Measurements from ENCODE around the gene ATP2A3. TPM values are rescaled to one million over a fixed set of nuclear protein-coding genes. Genes with fewer than 3 reads are reported as not detected.

Gene ATP2A3
- total and polyA plus RNA-seq, 4 donors, result 16.6 to 64.6 (median 25.5) TPM

GRCh38 chr17:3990386-3991127, 26.3 kb upstream of the ATP2A3 start:
- 91 to 95% methylated on average over 12 of the region's 12 CpGs for WGBS, 2 donors
- no peaks in the 10 kb centered on the region for H3K36me3 ChIP-seq (ENCODE audit: control insufficient read depth in 4 of 4, insufficient read depth in 4 of 4, low read length in 4 of 4)
- ATAC-seq (ENCODE audit: insufficient read depth, low FRiP score) (no peak), DNase-seq (no peak)
- H3K9ac ChIP-seq (ENCODE audit: insufficient read depth in 1 of 2, low read length in 2 of 2), result no peak overlapping the region
- no peaks in the 10 kb centered on the region for H3K27me3 ChIP-seq (ENCODE audit: control insufficient read depth in 3 of 3, insufficient read depth in 3 of 3, low read length in 2 of 3)
- H3K4me1 ChIP-seq (ENCODE audit: control insufficient read depth in 5 of 5, insufficient read depth in 5 of 5, low read length in 5 of 5), result peaks cover 0 to 14% (median 0%) of the 10 kb centered on the region in 5 donors
- peaks cover 0 to 3% (median 0%) of the 10 kb centered on the region in 4 donors for H3K9me3 ChIP-seq (ENCODE audit: control insufficient read depth in 4 of 4, insufficient read depth in 3 of 4, low read length in 3 of 4)
- no peak overlapping the region for H3K27ac ChIP-seq (ENCODE audit: low read depth in 1 of 2, low read length in 1 of 2)
- no peak overlapping the region for H3K4me3 ChIP-seq
- TF ChIP-seq CTCF (IDR thresholded peaks at IDR 0.05; ENCODE audit: control extremely low read depth, extremely low read depth), result no peak

- no peak overlapping the region for H3K9ac ChIP-seq (ENCODE audit: insufficient read depth in 1 of 2, low read length in 2 of 2)
- no peak overlapping the region for H3K4me3 ChIP-seq
- WGBS, 2 donors, result 88 to 94% methylated on average over 24 of the region's 24 CpGs
- H3K9me3 ChIP-seq (ENCODE audit: control insufficient read depth in 4 of 4, insufficient read depth in 3 of 4, low read length in 3 of 4), result no peaks in the 10 kb centered on the region
- ATAC-seq (ENCODE audit: insufficient read depth, low FRiP score) (no peak), DNase-seq (no peak)
- no peak for TF ChIP-seq CTCF (IDR thresholded peaks at IDR 0.05; ENCODE audit: control extremely low read depth, extremely low read depth)
- peaks cover 0 to 14% (median 0%) of the 10 kb centered on the region in 5 donors for H3K4me1 ChIP-seq (ENCODE audit: control insufficient read depth in 5 of 5, insufficient read depth in 5 of 5, low read length in 5 of 5)
- H3K27ac ChIP-seq (ENCODE audit: low read depth in 1 of 2, low read length in 1 of 2), result peak overlapping the region in 1 of 2 donors; percentile 9
- no peaks in the 10 kb centered on the region for H3K27me3 ChIP-seq (ENCODE audit: control insufficient read depth in 3 of 3, insufficient read depth in 3 of 3, low read length in 2 of 3)
- no peaks in the 10 kb centered on the region for H3K36me3 ChIP-seq (ENCODE audit: control insufficient read depth in 4 of 4, insufficient read depth in 4 of 4, low read length in 4 of 4)
These were observed 25.0 kb upstream of the ATP2A3 start for GRCh38 chr17:3989041-3989886.

GRCh38 chr17:3988297-3989040, 24.2 kb upstream of the ATP2A3 start:
- H3K9ac ChIP-seq (ENCODE audit: insufficient read depth in 1 of 2, low read length in 2 of 2), result no peak overlapping the region
- peaks cover 0 to 17% (median 4%) of the 10 kb centered on the region in 5 donors for H3K4me1 ChIP-seq (ENCODE audit: control insufficient read depth in 5 of 5, insufficient read depth in 5 of 5, low read length in 5 of 5)
- H3K27me3 ChIP-seq (ENCODE audit: control insufficient read depth in 3 of 3, insufficient read depth in 3 of 3, low read length in 2 of 3), result no peaks in the 10 kb centered on the region
- TF ChIP-seq CTCF (IDR thresholded peaks at IDR 0.05; ENCODE audit: control extremely low read depth, extremely low read depth), result no peak
- H3K9me3 ChIP-seq (ENCODE audit: control insufficient read depth in 4 of 4, insufficient read depth in 3 of 4, low read length in 3 of 4), result no peaks in the 10 kb centered on the region
- DNase-seq (peak in 2 of 3 donors; percentile 63 to 64), ATAC-seq (ENCODE audit: insufficient read depth, low FRiP score) (no peak)
- no peak overlapping the region for H3K27ac ChIP-seq (ENCODE audit: low read depth in 1 of 2, low read length in 1 of 2)
- 73 to 84% methylated on average over 4 of the region's 4 CpGs for WGBS, 2 donors
- no peaks in the 10 kb centered on the region for H3K36me3 ChIP-seq (ENCODE audit: control insufficient read depth in 4 of 4, insufficient read depth in 4 of 4, low read length in 4 of 4)
- no peak overlapping the region for H3K4me3 ChIP-seq

Data from lung (tissue), 12 donors.